Body of pancreas (tissue), 4 donors: ENCODE measurements around the gene KIF23.

Experiments used
- POLR2A ChIP-seq, 3 donors: fragments of 450-650 bp; IDR thresholded peaks; one replicate each; pipeline ENCODE4 v1.6.1; 2016; ENCODE audit warnings: antibody characterized with exemption in 3 of 3, mild to moderate bottlenecking in 2 of 3
- TF ChIP-seq, protein P1 (sequence below), 7 experiments: fragments of 450-650 bp in 4 of 7; fragments of 200-600 bp in 3 of 7; sonication (generic) in 3 of 7; IDR thresholded peaks; one replicate each; pipeline ENCODE4 v1.5.1; 2016 to 2019; ENCODE audit warnings: antibody characterized with exemption in 7 of 7

DNA sequence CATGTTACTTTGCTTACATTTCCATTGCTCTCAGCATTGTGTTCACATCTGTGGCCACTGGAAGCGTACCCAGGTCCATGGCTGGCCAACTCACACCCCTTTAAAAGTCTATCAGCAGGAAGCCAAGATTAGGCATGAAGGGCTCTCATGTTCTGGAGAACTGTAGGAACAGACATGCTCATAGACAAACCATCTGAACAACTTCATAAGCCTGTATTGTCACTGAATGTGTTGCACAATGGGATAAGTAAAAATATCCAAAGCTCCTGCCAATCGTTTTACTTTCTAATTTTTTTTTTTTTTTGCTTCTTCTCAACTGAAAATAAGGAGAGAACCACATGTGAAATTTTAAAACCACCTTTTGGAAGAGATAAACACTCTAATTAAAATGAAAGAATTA, 44.9 kb downstream of the KIF23 start:
- TF ChIP-seq, protein P1, sequence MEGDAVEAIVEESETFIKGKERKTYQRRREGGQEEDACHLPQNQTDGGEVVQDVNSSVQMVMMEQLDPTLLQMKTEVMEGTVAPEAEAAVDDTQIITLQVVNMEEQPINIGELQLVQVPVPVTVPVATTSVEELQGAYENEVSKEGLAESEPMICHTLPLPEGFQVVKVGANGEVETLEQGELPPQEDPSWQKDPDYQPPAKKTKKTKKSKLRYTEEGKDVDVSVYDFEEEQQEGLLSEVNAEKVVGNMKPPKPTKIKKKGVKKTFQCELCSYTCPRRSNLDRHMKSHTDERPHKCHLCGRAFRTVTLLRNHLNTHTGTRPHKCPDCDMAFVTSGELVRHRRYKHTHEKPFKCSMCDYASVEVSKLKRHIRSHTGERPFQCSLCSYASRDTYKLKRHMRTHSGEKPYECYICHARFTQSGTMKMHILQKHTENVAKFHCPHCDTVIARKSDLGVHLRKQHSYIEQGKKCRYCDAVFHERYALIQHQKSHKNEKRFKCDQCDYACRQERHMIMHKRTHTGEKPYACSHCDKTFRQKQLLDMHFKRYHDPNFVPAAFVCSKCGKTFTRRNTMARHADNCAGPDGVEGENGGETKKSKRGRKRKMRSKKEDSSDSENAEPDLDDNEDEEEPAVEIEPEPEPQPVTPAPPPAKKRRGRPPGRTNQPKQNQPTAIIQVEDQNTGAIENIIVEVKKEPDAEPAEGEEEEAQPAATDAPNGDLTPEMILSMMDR (IDR thresholded peaks at IDR 0.05) = no peak
- no peak for TF ChIP-seq POLR2A (IDR thresholded peaks at IDR 0.05)
